GM12865 (cell line): ENCODE measurements around the gene ZSCAN10.

Experiments used
- DNase-seq: peaks from one replicate; pipeline ENCODE4 v3.0.0; 2010; ENCODE audit warnings: low read depth
- H3K4me3 ChIP-seq: 2 replicates; pipeline ENCODE4 v1.5.1; 2011; ENCODE audit warnings: mild to moderate bottlenecking, low read depth, low read length, control low read depth
- TF ChIP-seq, protein P1 (sequence below): IDR thresholded peaks from 2 replicates; pipeline ENCODE4 v1.5.1; 2011; ENCODE audit warnings: low read length, control low read depth, low read depth, inconsistent platforms; ENCODE audit not compliant: insufficient read depth; ENCODE audit errors: missing control alignments

Gene ZSCAN10

DNA sequence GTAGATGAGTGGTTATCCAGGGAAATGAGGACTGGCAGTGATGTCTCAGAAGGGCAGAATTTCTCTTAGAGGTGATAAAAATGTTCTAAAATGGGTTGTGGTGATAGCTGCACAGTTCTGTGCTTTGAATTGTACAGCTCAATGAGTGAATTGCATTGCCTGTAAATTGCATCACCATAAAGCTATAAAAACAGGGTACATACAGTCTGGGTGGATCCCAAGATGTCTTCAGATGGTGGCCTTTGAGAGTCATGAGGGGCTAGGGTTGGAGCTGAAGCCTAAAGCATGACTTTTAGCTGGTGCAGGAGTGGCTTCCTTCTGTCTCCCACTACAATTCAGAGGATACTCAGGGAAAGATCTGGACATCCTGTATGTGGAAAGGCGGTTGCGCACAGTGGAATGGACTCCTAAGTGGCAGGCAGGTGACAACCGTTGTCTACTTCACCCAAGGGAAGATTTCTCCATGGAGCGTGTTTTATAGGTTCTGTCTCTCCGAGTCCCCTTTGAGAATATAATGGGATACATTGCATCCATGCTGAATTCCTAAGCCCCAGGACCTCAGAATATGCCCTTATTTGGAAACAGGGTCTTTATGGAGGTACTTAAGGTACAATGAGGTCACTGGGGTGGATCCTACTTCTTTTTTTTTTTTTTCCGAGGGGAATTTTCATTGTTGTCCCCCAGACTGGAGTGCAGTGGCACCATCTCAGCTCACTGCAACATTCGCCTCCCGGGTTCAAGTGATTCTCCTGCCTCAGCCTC lies 35.3 kb downstream of the ZSCAN10 start:
- TF ChIP-seq, protein P1, sequence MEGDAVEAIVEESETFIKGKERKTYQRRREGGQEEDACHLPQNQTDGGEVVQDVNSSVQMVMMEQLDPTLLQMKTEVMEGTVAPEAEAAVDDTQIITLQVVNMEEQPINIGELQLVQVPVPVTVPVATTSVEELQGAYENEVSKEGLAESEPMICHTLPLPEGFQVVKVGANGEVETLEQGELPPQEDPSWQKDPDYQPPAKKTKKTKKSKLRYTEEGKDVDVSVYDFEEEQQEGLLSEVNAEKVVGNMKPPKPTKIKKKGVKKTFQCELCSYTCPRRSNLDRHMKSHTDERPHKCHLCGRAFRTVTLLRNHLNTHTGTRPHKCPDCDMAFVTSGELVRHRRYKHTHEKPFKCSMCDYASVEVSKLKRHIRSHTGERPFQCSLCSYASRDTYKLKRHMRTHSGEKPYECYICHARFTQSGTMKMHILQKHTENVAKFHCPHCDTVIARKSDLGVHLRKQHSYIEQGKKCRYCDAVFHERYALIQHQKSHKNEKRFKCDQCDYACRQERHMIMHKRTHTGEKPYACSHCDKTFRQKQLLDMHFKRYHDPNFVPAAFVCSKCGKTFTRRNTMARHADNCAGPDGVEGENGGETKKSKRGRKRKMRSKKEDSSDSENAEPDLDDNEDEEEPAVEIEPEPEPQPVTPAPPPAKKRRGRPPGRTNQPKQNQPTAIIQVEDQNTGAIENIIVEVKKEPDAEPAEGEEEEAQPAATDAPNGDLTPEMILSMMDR = no peak
- no peak for DNase-seq
- no peak overlapping the region for H3K4me3 ChIP-seq

DNA sequence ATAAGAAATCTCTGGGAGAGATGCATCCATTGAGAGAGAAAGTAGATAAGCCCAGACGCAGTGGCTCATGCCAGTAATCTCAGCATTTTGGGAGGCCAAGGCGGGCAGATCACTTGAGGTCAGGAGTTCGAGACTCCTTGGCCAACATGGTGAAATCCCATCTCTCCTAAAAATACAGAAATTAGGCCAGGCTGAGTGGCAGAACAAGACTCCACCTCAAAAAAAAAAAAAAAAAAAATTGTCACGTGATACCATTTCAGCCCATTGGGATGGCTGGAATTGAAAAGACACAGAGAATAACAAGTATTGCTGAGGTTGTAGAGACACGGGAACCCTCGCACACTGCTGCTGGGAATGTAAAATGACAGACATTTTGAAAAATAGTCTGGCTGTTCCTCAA lies 36.5 kb downstream of the ZSCAN10 start:
- TF ChIP-seq, protein P1 = no peak
- H3K4me3 ChIP-seq = no peak overlapping the region
- no peak for DNase-seq

DNA sequence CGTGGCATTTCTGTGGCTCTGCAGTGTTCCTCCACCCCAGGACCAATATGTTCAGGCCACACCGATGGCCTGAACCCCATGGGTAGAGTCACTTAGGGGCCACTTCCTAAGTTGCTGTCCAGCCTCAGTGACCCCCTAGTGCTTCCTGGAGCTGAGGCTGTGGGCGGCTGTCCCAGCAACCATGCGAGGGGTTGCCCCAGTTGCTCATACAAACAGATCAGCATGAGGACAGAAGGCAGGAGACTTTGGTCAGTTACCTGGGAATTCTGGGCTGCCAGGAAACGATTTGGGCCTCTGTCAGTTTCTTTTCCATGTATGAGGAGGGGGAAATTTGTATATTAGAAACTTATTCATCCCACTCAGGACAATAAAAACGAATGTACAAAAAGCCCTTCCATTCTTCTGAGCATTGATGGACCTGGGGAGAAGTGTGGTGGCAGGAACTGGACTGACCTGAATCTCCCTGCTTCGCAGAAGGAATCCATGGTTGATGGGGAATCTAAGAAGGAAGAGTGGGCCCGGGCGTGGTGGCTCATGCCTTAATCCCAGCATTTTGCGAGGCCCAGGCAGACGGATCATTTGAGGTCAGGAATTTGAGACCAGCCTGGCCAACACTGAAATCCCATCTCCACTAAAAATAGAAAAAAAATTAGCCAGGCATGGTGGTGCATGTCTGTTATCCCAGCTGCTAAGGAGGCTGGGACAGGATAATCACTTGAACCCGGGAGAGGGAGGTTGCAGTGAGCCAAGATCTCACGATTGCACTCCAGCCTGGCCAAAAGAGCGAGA lies 38.6 kb downstream of the ZSCAN10 start:
- DNase-seq = no peak
- TF ChIP-seq, protein P1 = no peak
- H3K4me3 ChIP-seq = no peak overlapping the region

DNA sequence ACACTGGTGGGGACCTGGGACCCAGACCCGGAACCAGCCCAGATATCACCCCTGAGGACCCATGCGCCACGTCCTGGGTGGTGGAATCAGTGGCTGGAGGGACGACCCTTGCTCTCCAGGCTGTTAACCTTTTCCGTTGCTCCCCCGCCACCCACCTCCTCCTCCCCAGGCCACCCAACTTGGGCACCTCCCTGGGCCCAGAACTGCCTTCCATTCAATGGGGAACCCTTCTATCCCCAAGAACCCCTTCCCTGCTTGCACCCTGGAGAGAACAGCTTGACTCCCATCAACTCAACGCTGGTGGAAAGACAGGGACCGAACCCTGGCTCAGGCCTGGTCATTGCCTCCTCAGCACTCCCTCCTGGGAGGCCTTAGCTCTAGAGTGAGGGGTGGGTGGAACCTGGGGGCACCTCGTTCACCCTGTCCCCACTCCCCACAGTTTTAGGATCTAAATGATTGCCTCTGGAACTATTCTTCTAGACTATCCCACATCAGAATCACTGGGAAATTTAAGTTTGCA lies 39.3 kb downstream of the ZSCAN10 start:
- TF ChIP-seq, protein P1 = no peak
- no peak for DNase-seq
- H3K4me3 ChIP-seq = peak overlapping the region; percentile 98

DNA sequence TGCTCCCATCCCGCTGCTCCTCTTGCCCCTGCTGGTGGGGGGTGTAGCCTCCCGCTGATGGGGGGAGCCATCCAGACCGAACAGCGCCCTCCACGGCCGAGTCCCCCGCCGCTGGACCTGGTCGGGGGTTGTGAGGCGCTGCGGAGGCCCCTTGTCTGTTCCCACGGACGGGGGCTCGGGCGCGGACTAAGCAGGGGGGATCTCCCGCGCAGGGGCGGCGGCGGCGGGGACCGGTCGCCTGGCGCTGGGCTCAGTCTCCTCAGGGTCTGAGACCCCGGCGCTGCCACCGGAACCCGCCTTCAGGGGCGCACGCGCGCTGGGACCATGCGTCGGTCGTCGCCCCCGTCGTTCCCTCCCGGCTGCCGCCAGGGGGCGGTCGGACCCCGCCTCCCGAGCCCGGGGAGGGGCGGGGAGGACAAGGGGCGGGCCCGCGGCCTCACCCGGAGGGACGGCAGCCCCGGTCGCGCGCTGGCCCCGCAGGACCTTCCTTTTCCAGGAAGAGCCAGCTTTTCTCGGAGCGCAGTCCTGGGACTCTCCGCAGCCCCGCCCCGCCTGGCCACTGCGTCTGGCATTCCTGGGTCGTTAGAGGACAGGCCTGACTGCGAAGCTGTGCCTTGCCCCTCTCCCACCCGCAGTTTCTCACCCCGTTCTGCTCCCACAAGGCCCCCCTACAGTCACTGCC lies 39.9 kb downstream of the ZSCAN10 start:
- peak; percentile 89 for DNase-seq
- TF ChIP-seq, protein P1 = peak; percentile 89
- peak overlapping the region; percentile 98 for H3K4me3 ChIP-seq

DNA sequence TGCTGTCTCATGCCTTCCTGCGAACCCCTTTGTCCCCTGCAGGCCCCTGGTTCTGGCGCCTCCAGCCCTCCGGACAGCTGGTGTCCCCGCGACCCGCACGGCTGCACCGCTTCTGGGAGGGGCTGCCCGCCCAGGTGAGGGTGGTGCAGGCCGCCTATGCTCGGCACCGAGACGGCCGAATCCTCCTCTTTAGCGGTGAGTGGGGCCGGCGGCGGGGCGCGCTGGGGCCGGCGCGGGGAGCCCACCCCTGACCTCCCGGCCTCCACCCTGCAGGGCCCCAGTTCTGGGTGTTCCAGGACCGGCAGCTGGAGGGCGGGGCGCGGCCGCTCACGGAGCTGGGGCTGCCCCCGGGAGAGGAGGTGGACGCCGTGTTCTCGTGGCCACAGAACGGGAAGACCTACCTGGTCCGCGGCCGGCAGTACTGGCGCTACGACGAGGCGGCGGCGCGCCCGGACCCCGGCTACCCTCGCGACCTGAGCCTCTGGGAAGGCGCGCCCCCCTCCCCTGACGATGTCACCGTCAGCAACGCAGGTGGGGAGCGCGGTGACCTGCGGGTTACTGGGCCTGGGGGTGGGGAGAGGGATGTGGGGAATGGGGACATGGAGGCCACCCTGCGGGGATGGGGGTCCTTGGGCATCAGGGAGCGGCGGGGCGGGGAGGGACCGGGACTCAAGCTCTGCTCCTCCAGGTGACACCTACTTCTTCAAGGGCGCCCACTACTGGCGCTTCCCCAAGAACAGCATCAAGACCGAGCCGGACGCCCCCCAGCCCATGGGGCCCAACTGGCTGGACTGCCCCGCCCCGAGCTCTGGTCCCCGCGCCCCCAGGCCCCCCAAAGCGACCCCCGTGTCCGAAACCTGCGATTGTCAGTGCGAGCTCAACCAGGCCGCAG lies 40.7 kb downstream of the ZSCAN10 start:
- TF ChIP-seq, protein P1 = peak; percentile 40
- DNase-seq = peak; percentile 72
- peak overlapping the region; percentile 98 for H3K4me3 ChIP-seq
